ENCODE results near the gene GHDC. TPM values are rescaled to one million over a fixed set of nuclear protein-coding genes. Genes with fewer than 3 reads are reported as not detected.

GHDC gene
- total and polyA plus RNA-seq, 2 of the 13 experiments (the other 11 are each of a cell fraction or from before 2014, with no cell fraction given): 15.4 to 22.5 TPM

DNA sequence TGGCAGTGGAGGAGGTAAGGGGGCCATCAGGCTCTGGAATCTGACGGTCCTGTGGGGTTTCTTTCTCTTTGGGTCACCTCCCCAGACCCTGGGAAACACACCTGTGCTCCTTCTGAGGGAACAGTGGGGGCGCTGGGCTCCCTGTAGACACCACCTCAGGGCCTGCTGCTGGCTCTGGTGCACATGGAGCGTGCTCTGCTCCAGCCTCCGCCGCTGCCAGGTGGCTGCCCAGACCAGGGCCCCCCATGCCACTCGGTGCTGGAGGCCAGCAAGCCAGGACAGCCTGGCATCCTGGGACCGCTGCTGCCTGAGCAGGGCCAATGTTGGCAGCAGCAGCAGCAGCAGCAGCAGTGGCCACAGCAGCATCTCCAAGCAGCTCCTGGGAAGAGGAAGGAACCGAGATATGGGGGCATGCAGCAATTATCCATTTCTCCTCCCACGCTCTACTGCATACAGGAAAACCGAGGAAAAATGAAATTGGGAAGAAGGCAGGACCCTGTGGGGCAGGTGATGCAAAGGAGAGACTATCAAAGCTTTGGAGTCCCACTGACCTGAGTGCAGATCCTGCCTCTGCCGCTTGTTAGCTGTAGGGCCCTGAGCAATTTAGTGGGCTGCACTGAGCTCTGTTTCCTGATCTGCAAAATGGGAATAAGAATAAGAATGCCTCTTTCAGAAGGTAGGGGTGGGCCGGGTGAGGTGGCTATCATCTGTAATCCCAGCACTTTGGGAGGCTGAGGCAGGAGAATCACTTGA lies 902 bp downstream of the GHDC start (continued):
- no peak for TF ChIP-seq ZNF432 (CRISPR knock-in tag; IDR thresholded peaks at IDR 0.05; ENCODE audit: borderline replicate concordance)
- no peak for TF ChIP-seq PHF5A (CRISPR knock-in tag; IDR thresholded peaks at IDR 0.05; ENCODE audit: low read depth, unreplicated experiment)
- TF ChIP-seq ZNF138 (CRISPR knock-in tag; IDR thresholded peaks at IDR 0.05; ENCODE audit: low read depth): no peak
- no peak for TF ChIP-seq GABPA (IDR thresholded peaks at IDR 0.05; ENCODE audit: low read depth, low read length)
- no peak for TF ChIP-seq GABPA (CRISPR knock-in tag; IDR thresholded peaks at IDR 0.05; ENCODE audit: low read depth)
- peak; percentile 56; the same call in 1 of the 2 replicates for TF ChIP-seq NRL (CRISPR knock-in tag; IDR thresholded peaks at IDR 0.05; ENCODE audit: borderline replicate concordance)
- TF ChIP-seq, protein P1, sequence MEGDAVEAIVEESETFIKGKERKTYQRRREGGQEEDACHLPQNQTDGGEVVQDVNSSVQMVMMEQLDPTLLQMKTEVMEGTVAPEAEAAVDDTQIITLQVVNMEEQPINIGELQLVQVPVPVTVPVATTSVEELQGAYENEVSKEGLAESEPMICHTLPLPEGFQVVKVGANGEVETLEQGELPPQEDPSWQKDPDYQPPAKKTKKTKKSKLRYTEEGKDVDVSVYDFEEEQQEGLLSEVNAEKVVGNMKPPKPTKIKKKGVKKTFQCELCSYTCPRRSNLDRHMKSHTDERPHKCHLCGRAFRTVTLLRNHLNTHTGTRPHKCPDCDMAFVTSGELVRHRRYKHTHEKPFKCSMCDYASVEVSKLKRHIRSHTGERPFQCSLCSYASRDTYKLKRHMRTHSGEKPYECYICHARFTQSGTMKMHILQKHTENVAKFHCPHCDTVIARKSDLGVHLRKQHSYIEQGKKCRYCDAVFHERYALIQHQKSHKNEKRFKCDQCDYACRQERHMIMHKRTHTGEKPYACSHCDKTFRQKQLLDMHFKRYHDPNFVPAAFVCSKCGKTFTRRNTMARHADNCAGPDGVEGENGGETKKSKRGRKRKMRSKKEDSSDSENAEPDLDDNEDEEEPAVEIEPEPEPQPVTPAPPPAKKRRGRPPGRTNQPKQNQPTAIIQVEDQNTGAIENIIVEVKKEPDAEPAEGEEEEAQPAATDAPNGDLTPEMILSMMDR (CRISPR knock-in tag; IDR thresholded peaks at IDR 0.05): peak; percentile 30; the same call in 1 of the 2 replicates
- TF ChIP-seq MTF1 (CRISPR knock-in tag; IDR thresholded peaks at IDR 0.05): no peak
- no peak for TF ChIP-seq FOXK1 (CRISPR knock-in tag; IDR thresholded peaks at IDR 0.05; ENCODE audit: borderline replicate concordance, low read depth)
- TF ChIP-seq REPIN1 (CRISPR knock-in tag; IDR thresholded peaks at IDR 0.05; ENCODE audit: borderline replicate concordance, low read depth): no peak
